Tibial nerve (tissue), 4 donors: ENCODE measurements around the gene MED26. TPM values are rescaled to one million over a fixed set of nuclear protein-coding genes. Genes with fewer than 3 reads are reported as not detected.
"Not testable (repeated sequence)": the region's sequence is repeated elsewhere in the genome, so short reads cannot be mapped to it uniquely, and the experiment has no call there.

Experiments
- DNase-seq, 2 donors: peaks; one replicate each; pipeline ENCODE4 v3.0.0-alpha.2; 2019; ENCODE audit warnings: low spot score in 2 of 2
- H3K27ac ChIP-seq, 4 donors: fragments of 200-600 bp; sonication (generic) in 3 of 4; one replicate each; pipeline ENCODE4 v1.5.1; 2017 to 2019; ENCODE audit warnings: mild to moderate bottlenecking in 1 of 4
- H3K27me3 ChIP-seq, 2 donors: fragments of 200-600 bp; sonication (generic) in 1 of 2; one replicate each; pipeline versions ENCODE4 v1.5.1 to v1.6.0; 2017 to 2019
- H3K36me3 ChIP-seq, 3 donors: fragments of 200-600 bp; sonication (generic); one replicate each; pipeline ENCODE4 v1.5.1; 2018 to 2019
- H3K4me1 ChIP-seq, 4 donors: fragments of 200-600 bp; sonication (generic) in 3 of 4; one replicate each; pipeline ENCODE4 v1.5.1; 2017 to 2019
- H3K4me3 ChIP-seq, 4 donors: fragments of 200-600 bp; sonication (generic) in 3 of 4; one replicate each; pipeline ENCODE4 v1.5.1; 2017 to 2019; ENCODE audit warnings: mild to moderate bottlenecking in 1 of 4, moderate library complexity in 1 of 4
- H3K9me3 ChIP-seq, 4 donors: fragments of 200-600 bp; sonication (generic) in 3 of 4; one replicate each; pipeline ENCODE4 v1.5.1; 2017 to 2019
- CTCF ChIP-seq, 5 experiments: fragments of 200-600 bp in 3 of 5; fragments of 450-650 bp in 2 of 5; sonication (generic) in 3 of 5; IDR thresholded peaks; one replicate each; pipeline ENCODE4 v1.5.1; 2016 to 2019; ENCODE audit warnings: antibody characterized with exemption in 5 of 5, mild to moderate bottlenecking in 3 of 5, moderate library complexity in 2 of 5
- EP300 ChIP-seq, 2 donors: sonication (generic); formaldehyde crosslinking; IDR thresholded peaks; one replicate each; pipeline ENCODE4 v1.6.1; 2017; ENCODE audit warnings: antibody characterized with exemption in 2 of 2, mild to moderate bottlenecking in 1 of 2
- POLR2A ChIP-seq, 2 donors: fragments of 450-650 bp; IDR thresholded peaks; one replicate each; pipeline ENCODE4 v1.6.1; 2017; ENCODE audit warnings: antibody characterized with exemption in 2 of 2, mild to moderate bottlenecking in 2 of 2, moderate library complexity in 2 of 2
- WGBS, 2 donors: methylation state at CpG; one replicate each; pipeline ENCODE4 v1.1.5; 2018; 5-methylcytosine and 5-hydroxymethylcytosine counted together
- total RNA-seq, 4 donors: library from RNA; depleted of rRNA; stranded (reverse); fragments of >200 nt; gene quantifications; one replicate each; pipeline ENCODE4 v1.1.0, GENCODE V29; 2016

MED26 gene
- 10 to 100 TPM in 2 of 4 donors, 1 to 10 TPM in 2; 6.1 to 14.2 (median 11.7) TPM for total RNA-seq

- no peaks in the 10 kb centered on the region for H3K27me3 ChIP-seq
- peaks cover 0 to 35% (median 0%) of the 10 kb centered on the region in 3 donors for H3K36me3 ChIP-seq
- H3K4me3 ChIP-seq = peak within 1 kb of the TSS; percentile 81 to 97 (median 90)
- no peaks in the 10 kb centered on the region for H3K9me3 ChIP-seq
- DNase-seq = peak; percentile 88 to 92
- WGBS, 2 donors = 0 to 1% methylated on average over 37 to 51 of the region's 98 CpGs
- H3K4me1 ChIP-seq = peaks cover 0 to 48% (median 21%) of the 10 kb centered on the region in 4 donors
- H3K27ac ChIP-seq = peak within 1 kb of the TSS; percentile 87 to 98 (median 96)
- peak; percentile 48 to 86 for TF ChIP-seq POLR2A (IDR thresholded peaks at IDR 0.05)
- TF ChIP-seq EP300 (IDR thresholded peaks at IDR 0.05) = peak; percentile 64 to 89
- peak in 2 of 5 experiments; percentile 34 to 53 for TF ChIP-seq CTCF (IDR thresholded peaks at IDR 0.05)
Observed at GRCh38 chr19:16628183-16628983, at the start of gene MED26. Gene MED26 (minus strand): TSS chr19:16628204. CDS start chr19:16627943, 261 bp downstream.

- TF ChIP-seq EP300 (IDR thresholded peaks at IDR 0.05) = no peak
- no peak for TF ChIP-seq CTCF (IDR thresholded peaks at IDR 0.05)
- no peak for TF ChIP-seq POLR2A (IDR thresholded peaks at IDR 0.05)
- Histone ChIP-seq H3K4me3 (no peak overlapping the region), H3K9me3 (peaks cover 0 to 18% (median 0%) of the 10 kb centered on the region in 4 donors), H3K36me3 (peaks cover 0 to 25% (median 0%) of the 10 kb centered on the region in 3 donors), H3K27me3 (no peaks in the 10 kb centered on the region), H3K4me1 (no peaks in the 10 kb centered on the region), H3K27ac (no peak overlapping the region)
- no peak for DNase-seq
Observed at GRCh38 chr19:16677055-16677454, 49.1 kb upstream of the MED26 start.

- Histone ChIP-seq H3K9me3 (peaks cover 0 to 13% (median 0%) of the 10 kb centered on the region in 4 donors), H3K27me3 (no peaks in the 10 kb centered on the region), H3K4me1 (no peaks in the 10 kb centered on the region), H3K4me3 (no peak overlapping the region), H3K27ac (no peak overlapping the region), H3K36me3 (peaks cover 0 to 17% (median 0%) of the 10 kb centered on the region in 3 donors)
- WGBS, 2 donors = 92 to 93% methylated on average over 15 of the region's 15 CpGs
- no peak for TF ChIP-seq EP300 (IDR thresholded peaks at IDR 0.05)
- DNase-seq = no peak
Observed at GRCh38 chr19:16676101-16676798, 48.2 kb upstream of the MED26 start.

- not testable (repeated sequence) for H3K27ac ChIP-seq, H3K36me3 ChIP-seq, H3K27me3 ChIP-seq, H3K9me3 ChIP-seq, H3K4me3 ChIP-seq, DNase-seq, H3K4me1 ChIP-seq
- 87 to 91% methylated on average over 4 of the region's 4 CpGs for WGBS, 2 donors
Observed at GRCh38 chr19:16673839-16674238, 45.8 kb upstream of the MED26 start.

GRCh38 chr19:16673231-16673630 is 45.2 kb upstream of the MED26 start:
- WGBS, 2 donors = 84 to 90% methylated on average over 3 of the region's 3 CpGs
- DNase-seq = no peak
- no peak for TF ChIP-seq POLR2A (IDR thresholded peaks at IDR 0.05)
- H3K36me3 ChIP-seq = no peaks in the 10 kb centered on the region
- no peaks in the 10 kb centered on the region for H3K9me3 ChIP-seq
- H3K27ac ChIP-seq = no peak overlapping the region
- H3K4me3 ChIP-seq = no peak overlapping the region
- H3K4me1 ChIP-seq = no peaks in the 10 kb centered on the region
- H3K27me3 ChIP-seq = no peaks in the 10 kb centered on the region

GRCh38 chr19:16671652-16672274 is 43.8 kb upstream of the MED26 start:
- no peaks in the 10 kb centered on the region for H3K36me3 ChIP-seq
- H3K9me3 ChIP-seq = no peaks in the 10 kb centered on the region
- TF ChIP-seq POLR2A (IDR thresholded peaks at IDR 0.05) (no peak), CTCF (IDR thresholded peaks at IDR 0.05) (no peak), EP300 (IDR thresholded peaks at IDR 0.05) (no peak)
- H3K4me1 ChIP-seq = no peaks in the 10 kb centered on the region
- 79 to 82% methylated on average over 12 of the region's 12 CpGs for WGBS, 2 donors
- DNase-seq = no peak
- no peak overlapping the region for H3K27ac ChIP-seq
- H3K4me3 ChIP-seq = no peak overlapping the region
- no peaks in the 10 kb centered on the region for H3K27me3 ChIP-seq
